ENCODE data around the gene MAS1. TPM values are rescaled to one million over a fixed set of nuclear protein-coding genes. Genes with fewer than 3 reads are reported as not detected.

MAS1 gene
- total and polyA plus RNA-seq, 2 donors (not counting 3 experiments of a cell fraction or from before 2014, with no cell fraction given): not detected

GRCh38 chr6:159931112-159931511, 40.3 kb downstream of the MAS1 start:
- Histone ChIP-seq H3K4me2 (ENCODE audit: insufficient read depth, low read length) (no peak overlapping the region), H3K79me2 (ENCODE audit: control insufficient read depth, insufficient read depth, low read length) (no peaks in the 10 kb centered on the region), H4K20me1 (replicated peaks; ENCODE audit: control insufficient read depth, extremely low read depth, insufficient read depth, low read length) (no peaks in the 10 kb centered on the region), H3K4me1 (ENCODE audit: control insufficient read depth, extremely low read depth, insufficient read depth, low read length) (no peaks in the 10 kb centered on the region), H3K9ac (replicated peaks; ENCODE audit: extremely low read depth, insufficient read depth, low read length) (no peak overlapping the region), H3K27me3 (ENCODE audit: control insufficient read depth in 2 of 2, insufficient read depth in 2 of 2, low read length in 2 of 2) (peaks cover 0 to 3% of the 10 kb centered on the region in 2 experiments), H3K9me3 (replicated peaks; ENCODE audit: control insufficient read depth, insufficient read depth, low read length) (no peaks in the 10 kb centered on the region), H3K4me3 (replicated peaks in 1 of 3; ENCODE audit: insufficient read depth in 1 of 3, low read depth in 1 of 3, low read length in 3 of 3) (no peak overlapping the region), H2AFZ (ENCODE audit: low read depth, low read length) (no peak overlapping the region), H3K9me1 (replicated peaks; ENCODE audit: control insufficient read depth, extremely low read depth, insufficient read depth, low read length) (no peaks in the 10 kb centered on the region), H3K27ac (ENCODE audit: insufficient read depth, low read depth, low read length) (no peak overlapping the region), H3K36me3 (ENCODE audit: control insufficient read depth in 2 of 2, extremely low read depth in 1 of 2, insufficient read depth in 2 of 2, low read length in 2 of 2) (no peaks in the 10 kb centered on the region)
- DNase-seq (ENCODE audit: low read depth, low spot score) (no peak), FAIRE-seq (no peak)
- dilution Hi-C loops (cut with MboI; ENCODE audit: extremely low pct_ligation_motif_present, low sequenced_read_pairs): no loop called here
- CTCF ChIA-PET: no interaction called here
- intact Hi-C loops (cut with micrococcal nuclease): no loop called here
- BruUV-seq (replicated peaks): no TSS peak
- POLR2A ChIA-PET: no interaction called here
- no peak for TF ChIP-seq GATA2 (IDR thresholded peaks at IDR 0.05; ENCODE audit: insufficient read depth, insufficient read length, low read depth, low read length)
- no peak for TF ChIP-seq POLR2AphosphoS5 (IDR thresholded peaks at IDR 0.05; ENCODE audit: insufficient read depth, low read depth, low read length)
- TF ChIP-seq, protein P1, sequence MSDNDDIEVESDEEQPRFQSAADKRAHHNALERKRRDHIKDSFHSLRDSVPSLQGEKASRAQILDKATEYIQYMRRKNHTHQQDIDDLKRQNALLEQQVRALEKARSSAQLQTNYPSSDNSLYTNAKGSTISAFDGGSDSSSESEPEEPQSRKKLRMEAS (IDR thresholded peaks at IDR 0.05; ENCODE audit: insufficient read depth, insufficient read length): no peak
- no peak for TF ChIP-seq POLR2A (IDR thresholded peaks at IDR 0.05; ENCODE audit: low read depth, low read length)
- no peak for TF ChIP-seq EZH2 (IDR thresholded peaks at IDR 0.05; ENCODE audit: borderline replicate concordance, low read depth, low read length, severe bottlenecking)
- TF ChIP-seq FOS (IDR thresholded peaks at IDR 0.05; ENCODE audit: borderline replicate concordance, insufficient read depth, low read length): no peak
- TF ChIP-seq JUN (IDR thresholded peaks at IDR 0.05; ENCODE audit: borderline replicate concordance, insufficient read depth, insufficient read length, low read depth): no peak
- no peak for TF ChIP-seq MYC (IDR thresholded peaks at IDR 0.05; ENCODE audit: low read depth, low read length)
- TF ChIP-seq, protein P2, sequence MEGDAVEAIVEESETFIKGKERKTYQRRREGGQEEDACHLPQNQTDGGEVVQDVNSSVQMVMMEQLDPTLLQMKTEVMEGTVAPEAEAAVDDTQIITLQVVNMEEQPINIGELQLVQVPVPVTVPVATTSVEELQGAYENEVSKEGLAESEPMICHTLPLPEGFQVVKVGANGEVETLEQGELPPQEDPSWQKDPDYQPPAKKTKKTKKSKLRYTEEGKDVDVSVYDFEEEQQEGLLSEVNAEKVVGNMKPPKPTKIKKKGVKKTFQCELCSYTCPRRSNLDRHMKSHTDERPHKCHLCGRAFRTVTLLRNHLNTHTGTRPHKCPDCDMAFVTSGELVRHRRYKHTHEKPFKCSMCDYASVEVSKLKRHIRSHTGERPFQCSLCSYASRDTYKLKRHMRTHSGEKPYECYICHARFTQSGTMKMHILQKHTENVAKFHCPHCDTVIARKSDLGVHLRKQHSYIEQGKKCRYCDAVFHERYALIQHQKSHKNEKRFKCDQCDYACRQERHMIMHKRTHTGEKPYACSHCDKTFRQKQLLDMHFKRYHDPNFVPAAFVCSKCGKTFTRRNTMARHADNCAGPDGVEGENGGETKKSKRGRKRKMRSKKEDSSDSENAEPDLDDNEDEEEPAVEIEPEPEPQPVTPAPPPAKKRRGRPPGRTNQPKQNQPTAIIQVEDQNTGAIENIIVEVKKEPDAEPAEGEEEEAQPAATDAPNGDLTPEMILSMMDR (IDR thresholded peaks at IDR 0.05; ENCODE audit: extremely low read depth in 1 of 2, insufficient read depth in 1 of 2, low read depth in 1 of 2, low read length in 2 of 2): no peak
